Measurements from ENCODE around the gene IL1RAPL1.

Gene IL1RAPL1

GRCh38 chrX:29138003-29138402 lies 550.8 kb downstream of the IL1RAPL1 start:
- TF ChIP-seq CTCF (IDR thresholded peaks at IDR 0.05; ENCODE audit: low read depth, low read length) (no peak), POLR2A (IDR thresholded peaks at IDR 0.05; ENCODE audit: extremely low read depth, insufficient read length) (no peak), MAX (IDR thresholded peaks at IDR 0.05; ENCODE audit: low read depth, low read length) (no peak), MYC (IDR thresholded peaks at IDR 0.05; ENCODE audit: low read depth, low read length) (no peak)
- no peak overlapping the region for H3K4me3 ChIP-seq (ENCODE audit: low read depth, low read length)
- DNase-seq (ENCODE audit: low read depth): no peak

- H3K4me3 ChIP-seq (ENCODE audit: low read depth, low read length): no peak overlapping the region
- no peak for TF ChIP-seq MYC (IDR thresholded peaks at IDR 0.05; ENCODE audit: low read depth, low read length)
- TF ChIP-seq MAX (IDR thresholded peaks at IDR 0.05; ENCODE audit: low read depth, low read length): no peak
- no peak for TF ChIP-seq POLR2A (IDR thresholded peaks at IDR 0.05; ENCODE audit: extremely low read depth, insufficient read length)
- DNase-seq (ENCODE audit: low read depth): no peak
Measured at GRCh38 chrX:29143356-29143755, 556.1 kb downstream of the IL1RAPL1 start.

GRCh38 chrX:29143756-29144155 lies 556.5 kb downstream of the IL1RAPL1 start:
- no peak for DNase-seq (ENCODE audit: low read depth)
- TF ChIP-seq POLR2A (IDR thresholded peaks at IDR 0.05; ENCODE audit: extremely low read depth, insufficient read length) (no peak), CTCF (IDR thresholded peaks at IDR 0.05; ENCODE audit: low read depth, low read length) (no peak), MYC (IDR thresholded peaks at IDR 0.05; ENCODE audit: low read depth, low read length) (no peak), MAX (IDR thresholded peaks at IDR 0.05; ENCODE audit: low read depth, low read length) (no peak)
- H3K4me3 ChIP-seq (ENCODE audit: low read depth, low read length): no peak overlapping the region

- no peak for TF ChIP-seq CTCF (IDR thresholded peaks at IDR 0.05; ENCODE audit: low read depth, low read length)
- TF ChIP-seq MYC (IDR thresholded peaks at IDR 0.05; ENCODE audit: low read depth, low read length): no peak
- no peak for TF ChIP-seq MAX (IDR thresholded peaks at IDR 0.05; ENCODE audit: low read depth, low read length)
- TF ChIP-seq POLR2A (IDR thresholded peaks at IDR 0.05; ENCODE audit: extremely low read depth, insufficient read length): no peak
- DNase-seq (ENCODE audit: low read depth): no peak
- H3K4me3 ChIP-seq (ENCODE audit: low read depth, low read length): no peak overlapping the region
Measured at GRCh38 chrX:29145316-29145715, 558.1 kb downstream of the IL1RAPL1 start.

- TF ChIP-seq CTCF (IDR thresholded peaks at IDR 0.05; ENCODE audit: low read depth, low read length) (no peak), MAX (IDR thresholded peaks at IDR 0.05; ENCODE audit: low read depth, low read length) (no peak), MYC (IDR thresholded peaks at IDR 0.05; ENCODE audit: low read depth, low read length) (no peak), POLR2A (IDR thresholded peaks at IDR 0.05; ENCODE audit: extremely low read depth, insufficient read length) (no peak)
- no peak for DNase-seq (ENCODE audit: low read depth)
- no peak overlapping the region for H3K4me3 ChIP-seq (ENCODE audit: low read depth, low read length)
Measured at GRCh38 chrX:29148511-29148910, 561.3 kb downstream of the IL1RAPL1 start.

- no peak for TF ChIP-seq POLR2A (IDR thresholded peaks at IDR 0.05; ENCODE audit: extremely low read depth, insufficient read length)
- TF ChIP-seq MYC (IDR thresholded peaks at IDR 0.05; ENCODE audit: low read depth, low read length): no peak
- no peak for TF ChIP-seq MAX (IDR thresholded peaks at IDR 0.05; ENCODE audit: low read depth, low read length)
- no peak for TF ChIP-seq CTCF (IDR thresholded peaks at IDR 0.05; ENCODE audit: low read depth, low read length)
- H3K4me3 ChIP-seq (ENCODE audit: low read depth, low read length): no peak overlapping the region
- no peak for DNase-seq (ENCODE audit: low read depth)
Measured at GRCh38 chrX:29155286-29155685, 568.0 kb downstream of the IL1RAPL1 start.

All from NB4 (cell line).